GM21390 (cell line): Measurements from ENCODE around the gene TUBGCP6.
"Not testable (repeated sequence)": the region's sequence is repeated elsewhere in the genome, so short reads cannot be mapped to it uniquely, and the experiment has no call there.

Experiments used
- ATAC-seq: cut with Tn5 transposase; IDR thresholded peaks from one replicate; pipeline ENCODE4 v1.9.1; 2021; ENCODE audit not compliant: unreplicated experiment

Gene TUBGCP6

DNA sequence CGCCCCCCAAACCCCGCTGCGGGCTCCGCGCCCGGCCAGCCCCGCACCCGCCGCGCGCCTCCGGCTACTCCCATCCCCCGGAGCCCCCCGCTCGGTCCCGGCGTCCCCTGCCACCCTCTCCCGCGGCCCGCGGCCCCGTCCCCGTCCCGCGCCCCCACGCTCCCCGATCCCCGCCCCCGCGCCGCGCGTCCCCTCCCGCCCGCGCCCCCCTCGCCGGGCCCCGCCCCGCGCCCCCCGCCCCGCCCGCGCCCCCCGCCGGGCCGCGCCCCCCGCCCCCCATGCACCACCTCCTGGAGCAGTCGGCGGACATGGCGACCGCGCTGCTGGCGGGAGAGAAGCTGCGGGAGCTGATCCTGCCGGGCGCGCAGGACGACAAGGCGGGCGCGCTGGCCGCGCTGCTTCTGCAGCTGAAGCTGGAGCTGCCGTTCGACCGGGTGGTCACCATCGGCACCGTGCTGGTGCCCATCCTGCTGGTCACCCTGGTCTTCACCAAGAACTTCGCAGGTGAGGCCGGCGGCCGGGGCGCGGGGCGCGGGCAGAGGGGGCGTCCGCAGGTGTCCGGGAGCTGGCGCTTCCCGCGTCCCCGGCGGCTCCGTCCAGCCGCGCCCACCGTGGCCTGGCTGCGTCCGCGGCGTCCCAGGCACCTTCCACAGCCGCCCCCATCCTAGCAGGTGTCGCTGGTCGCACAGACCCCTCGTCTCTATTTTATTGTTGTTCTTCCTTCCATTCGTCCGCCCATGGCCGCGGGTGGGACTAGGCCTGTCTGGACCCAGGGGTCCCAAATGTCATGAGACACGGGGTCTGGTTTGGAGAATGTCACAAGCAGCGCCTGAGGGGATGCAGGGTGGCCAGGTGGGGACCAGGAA, 74.1 kb downstream of the TUBGCP6 start, which contains the start of gene PANX2:
Gene PANX2 (plus strand): TSS at position 279 of the 866 bp plus-strand sequence. CDS start 0 bp downstream, at position 279.
- ATAC-seq = no peak

GRCh38 chr22:50169774-50170341, 75.0 kb downstream of the TUBGCP6 start:
- ATAC-seq = no peak

DNA sequence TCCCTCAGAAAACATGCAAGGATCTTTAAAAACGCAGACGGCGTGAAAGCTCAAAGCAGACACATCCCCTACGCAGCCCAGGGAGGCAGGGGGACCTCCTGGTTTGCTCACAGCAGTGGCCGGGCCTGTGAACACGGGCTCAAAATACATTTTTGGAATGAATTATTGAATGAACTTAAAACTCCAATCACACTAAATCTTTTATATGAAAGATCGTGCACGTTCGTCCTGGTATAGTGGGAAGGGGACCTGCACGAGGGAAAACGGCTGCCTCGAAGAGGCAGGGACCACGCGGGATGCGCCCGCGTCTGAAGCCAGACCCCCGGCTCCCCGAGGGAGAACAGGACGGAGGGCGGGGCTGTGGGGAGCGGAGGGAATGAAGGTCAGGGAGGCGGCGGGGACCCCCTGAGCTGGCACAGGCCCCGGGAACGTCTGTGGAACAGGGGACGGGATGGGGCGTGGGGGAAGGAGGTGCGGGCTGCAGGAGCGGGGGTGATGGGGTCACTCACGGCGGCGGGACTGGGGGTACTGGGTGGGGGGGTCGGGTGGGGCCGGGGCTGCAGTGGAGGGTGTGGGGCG, 75.6 kb downstream of the TUBGCP6 start:
- ATAC-seq = no peak

- not testable (repeated sequence) for ATAC-seq
These were observed 76.2 kb downstream of the TUBGCP6 start for GRCh38 chr22:50168490-50169180.

DNA sequence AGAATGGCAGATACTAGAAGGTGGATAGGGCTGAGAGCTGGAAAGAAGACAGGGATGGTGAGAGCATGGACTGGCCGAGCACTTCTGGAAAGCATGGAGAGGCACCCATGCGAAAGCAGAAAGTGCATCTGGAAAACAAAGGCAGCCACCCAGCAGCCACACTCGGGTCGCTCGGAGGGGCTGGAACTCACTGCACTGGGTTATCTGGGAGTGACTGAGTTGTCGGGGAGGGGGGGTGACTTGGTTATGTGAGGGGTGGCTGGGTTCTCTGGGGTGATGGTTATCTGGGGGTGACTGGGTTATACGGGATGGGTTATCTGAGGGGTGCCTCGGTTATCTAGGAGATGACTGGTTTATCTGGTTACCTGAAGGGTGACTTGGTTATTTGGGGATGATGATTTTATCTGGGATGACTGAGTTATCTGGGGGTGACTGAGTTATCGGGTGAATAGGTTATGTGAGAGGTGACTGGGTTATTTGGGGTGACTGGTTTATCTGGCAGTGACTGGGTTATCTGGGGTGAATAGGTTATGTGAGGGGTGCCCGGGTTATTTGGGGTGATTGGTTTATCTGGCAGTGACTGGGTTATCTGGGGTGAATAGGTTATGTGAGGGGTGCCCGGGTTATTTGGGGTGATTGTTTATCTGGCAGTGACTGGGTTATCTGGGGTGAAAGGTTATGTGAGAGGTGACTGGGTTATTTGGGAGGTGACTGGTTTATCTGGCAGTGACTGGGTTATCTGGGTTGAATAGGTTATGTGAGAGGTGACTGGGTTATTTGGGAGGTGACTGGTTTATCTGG, 76.9 kb downstream of the TUBGCP6 start:
- no peak for ATAC-seq
